ENCODE data around the gene EHBP1L1. TPM values are rescaled to one million over a fixed set of nuclear protein-coding genes. Genes with fewer than 3 reads are reported as not detected.
A peak's percentile ranks its signal among the peaks of the same experiment; 100 is the strongest.

Gene EHBP1L1
- total and polyA plus RNA-seq, 2 of the 13 experiments (the other 11 are each of a cell fraction or from before 2014, with no cell fraction given), result 8.3 to 10.6 TPM

GRCh38 chr11:65569973-65570918 is 5.6 kb upstream of the EHBP1L1 start, which contains the start of gene ZNRD2 (continued):
- TF ChIP-seq, protein P1, sequence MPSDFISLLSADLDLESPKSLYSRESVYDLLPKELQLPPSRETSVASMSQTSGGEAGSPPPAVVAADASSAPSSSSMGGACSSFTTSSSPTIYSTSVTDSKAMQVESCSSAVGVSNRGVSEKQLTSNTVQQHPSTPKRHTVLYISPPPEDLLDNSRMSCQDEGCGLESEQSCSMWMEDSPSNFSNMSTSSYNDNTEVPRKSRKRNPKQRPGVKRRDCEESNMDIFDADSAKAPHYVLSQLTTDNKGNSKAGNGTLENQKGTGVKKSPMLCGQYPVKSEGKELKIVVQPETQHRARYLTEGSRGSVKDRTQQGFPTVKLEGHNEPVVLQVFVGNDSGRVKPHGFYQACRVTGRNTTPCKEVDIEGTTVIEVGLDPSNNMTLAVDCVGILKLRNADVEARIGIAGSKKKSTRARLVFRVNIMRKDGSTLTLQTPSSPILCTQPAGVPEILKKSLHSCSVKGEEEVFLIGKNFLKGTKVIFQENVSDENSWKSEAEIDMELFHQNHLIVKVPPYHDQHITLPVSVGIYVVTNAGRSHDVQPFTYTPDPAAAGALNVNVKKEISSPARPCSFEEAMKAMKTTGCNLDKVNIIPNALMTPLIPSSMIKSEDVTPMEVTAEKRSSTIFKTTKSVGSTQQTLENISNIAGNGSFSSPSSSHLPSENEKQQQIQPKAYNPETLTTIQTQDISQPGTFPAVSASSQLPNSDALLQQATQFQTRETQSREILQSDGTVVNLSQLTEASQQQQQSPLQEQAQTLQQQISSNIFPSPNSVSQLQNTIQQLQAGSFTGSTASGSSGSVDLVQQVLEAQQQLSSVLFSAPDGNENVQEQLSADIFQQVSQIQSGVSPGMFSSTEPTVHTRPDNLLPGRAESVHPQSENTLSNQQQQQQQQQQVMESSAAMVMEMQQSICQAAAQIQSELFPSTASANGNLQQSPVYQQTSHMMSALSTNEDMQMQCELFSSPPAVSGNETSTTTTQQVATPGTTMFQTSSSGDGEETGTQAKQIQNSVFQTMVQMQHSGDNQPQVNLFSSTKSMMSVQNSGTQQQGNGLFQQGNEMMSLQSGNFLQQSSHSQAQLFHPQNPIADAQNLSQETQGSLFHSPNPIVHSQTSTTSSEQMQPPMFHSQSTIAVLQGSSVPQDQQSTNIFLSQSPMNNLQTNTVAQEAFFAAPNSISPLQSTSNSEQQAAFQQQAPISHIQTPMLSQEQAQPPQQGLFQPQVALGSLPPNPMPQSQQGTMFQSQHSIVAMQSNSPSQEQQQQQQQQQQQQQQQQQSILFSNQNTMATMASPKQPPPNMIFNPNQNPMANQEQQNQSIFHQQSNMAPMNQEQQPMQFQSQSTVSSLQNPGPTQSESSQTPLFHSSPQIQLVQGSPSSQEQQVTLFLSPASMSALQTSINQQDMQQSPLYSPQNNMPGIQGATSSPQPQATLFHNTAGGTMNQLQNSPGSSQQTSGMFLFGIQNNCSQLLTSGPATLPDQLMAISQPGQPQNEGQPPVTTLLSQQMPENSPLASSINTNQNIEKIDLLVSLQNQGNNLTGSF (CRISPR knock-in tag; IDR thresholded peaks at IDR 0.05), result no peak
- TF ChIP-seq EED (CRISPR knock-in tag; IDR thresholded peaks at IDR 0.05) (no peak; the same call in 1 of the 2 replicates), NONO (IDR thresholded peaks at IDR 0.05) (no peak), NONO (CRISPR knock-in tag; conservative IDR thresholded peaks at IDR 0.05) (peak; percentile 94), EEA1 (CRISPR knock-in tag; IDR thresholded peaks at IDR 0.05; ENCODE audit: borderline replicate concordance) (no peak), ETV6 (CRISPR knock-in tag; conservative IDR thresholded peaks at IDR 0.05) (no peak), HNF4G (IDR thresholded peaks at IDR 0.05; ENCODE audit: borderline replicate concordance, low read depth, low read length) (no peak), HNF4G (CRISPR knock-in tag; IDR thresholded peaks at IDR 0.05; ENCODE audit: borderline replicate concordance, low read depth) (peak; percentile 56; the same call in 1 of the 2 replicates), ZNF772 (CRISPR knock-in tag; IDR thresholded peaks at IDR 0.05) (no peak; the same call in 1 of the 2 replicates), ZNF747 (CRISPR knock-in tag; IDR thresholded peaks at IDR 0.05; ENCODE audit: borderline replicate concordance) (no peak), KAT7 (CRISPR knock-in tag; IDR thresholded peaks at IDR 0.05; ENCODE audit: borderline replicate concordance) (peak; percentile 70; the same call in 1 of the 2 replicates), MAFF (IDR thresholded peaks at IDR 0.05; ENCODE audit: low read depth, low read length) (no peak), SP5 (CRISPR knock-in tag; IDR thresholded peaks at IDR 0.05; ENCODE audit: borderline replicate concordance, low read depth) (peak; percentile 91), ZNF790 (CRISPR knock-in tag; IDR thresholded peaks at IDR 0.05; ENCODE audit: borderline replicate concordance) (0 out of 2 replicates have a peak, but pooled peaks have one; percentile 78), NFRKB (IDR thresholded peaks at IDR 0.05) (no peak), ZNF720 (CRISPR knock-in tag; IDR thresholded peaks at IDR 0.05) (no peak), EHMT2 (IDR thresholded peaks at IDR 0.05; ENCODE audit: borderline replicate concordance, low read depth, low read length) (no peak), HHEX (CRISPR knock-in tag; IDR thresholded peaks at IDR 0.05) (no peak), DNMT3B (CRISPR knock-in tag; conservative IDR thresholded peaks at IDR 0.05) (no peak), RARA (CRISPR knock-in tag; IDR thresholded peaks at IDR 0.05) (peak; percentile 49; the same call in 1 of the 2 replicates), PHF21A (CRISPR knock-in tag; IDR thresholded peaks at IDR 0.05) (peak; percentile 84; the same call in 1 of the 2 replicates), HMG20B (CRISPR knock-in tag; conservative IDR thresholded peaks at IDR 0.05) (no peak; the same call in 1 of the 2 replicates)
- TF ChIP-seq, protein P2, sequence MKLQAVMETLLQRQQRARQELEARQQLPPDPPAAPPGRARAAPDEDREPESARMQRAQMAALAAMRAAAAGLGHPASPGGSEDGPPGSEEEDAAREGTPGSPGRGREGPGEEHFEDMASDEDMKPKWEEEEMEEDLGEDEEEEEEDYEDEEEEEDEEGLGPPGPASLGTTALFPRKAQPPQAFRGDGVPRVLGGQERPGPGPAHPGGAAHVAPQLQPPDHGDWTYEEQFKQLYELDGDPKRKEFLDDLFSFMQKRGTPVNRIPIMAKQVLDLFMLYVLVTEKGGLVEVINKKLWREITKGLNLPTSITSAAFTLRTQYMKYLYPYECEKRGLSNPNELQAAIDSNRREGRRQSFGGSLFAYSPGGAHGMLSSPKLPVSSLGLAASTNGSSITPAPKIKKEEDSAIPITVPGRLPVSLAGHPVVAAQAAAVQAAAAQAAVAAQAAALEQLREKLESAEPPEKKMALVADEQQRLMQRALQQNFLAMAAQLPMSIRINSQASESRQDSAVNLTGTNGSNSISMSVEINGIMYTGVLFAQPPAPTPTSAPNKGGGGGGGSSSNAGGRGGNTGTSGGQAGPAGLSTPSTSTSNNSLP (IDR thresholded peaks at IDR 0.05; ENCODE audit: low read depth, low read length), result no peak

All from HepG2 (cell line).